NCI-H187 treated with DMSO at 0.1 percent for 48 hours (cell line): Measurements from ENCODE around the gene ZNF780B.
"Not testable (repeated sequence)": the region's sequence is repeated elsewhere in the genome, so short reads cannot be mapped to it uniquely, and the experiment has no call there.

Experiments
- DNase-seq: peaks from one replicate; lab custom pipeline; 2025; lab: John Stamatoyannopoulos, UW

The ZNF780B gene

DNA sequence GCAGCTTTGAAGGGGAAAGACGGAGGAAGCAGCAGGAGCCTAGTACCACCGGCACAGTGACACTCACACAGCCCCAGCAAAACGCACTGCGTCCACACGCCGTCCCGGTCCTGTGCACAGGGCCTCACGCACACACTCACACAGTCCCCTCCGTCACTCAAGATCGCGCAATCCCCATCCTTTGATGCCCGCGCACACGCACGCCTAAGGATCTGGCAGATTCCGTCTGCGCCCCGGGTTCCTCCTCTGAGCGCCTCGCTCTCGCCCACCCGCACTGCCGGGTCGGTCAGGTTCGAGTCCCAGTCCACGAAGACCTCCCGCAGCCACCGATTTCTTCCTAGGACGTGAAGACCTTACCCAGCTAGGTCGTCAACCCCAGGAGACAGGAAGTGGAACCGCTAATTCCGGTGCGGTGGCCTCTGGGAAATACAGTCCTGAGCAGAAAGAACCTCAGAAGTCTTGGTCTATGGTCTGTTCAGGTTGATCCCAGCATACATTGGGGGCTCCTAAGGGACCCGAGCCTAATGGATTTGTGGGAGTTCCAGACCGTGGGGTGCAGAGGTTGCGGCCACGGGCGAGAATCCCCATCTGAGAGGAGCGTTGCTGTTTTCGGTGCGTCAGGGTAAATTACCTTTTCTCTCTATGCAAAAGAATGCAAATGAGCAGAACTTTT is at the start of gene ZNF780B:
TSS of gene ZNF780B (minus strand) at position 400 of the 673 bp plus-strand sequence. CDS start 5,899 bp downstream, outside the sequence.
- peak; percentile 14 for DNase-seq

DNA sequence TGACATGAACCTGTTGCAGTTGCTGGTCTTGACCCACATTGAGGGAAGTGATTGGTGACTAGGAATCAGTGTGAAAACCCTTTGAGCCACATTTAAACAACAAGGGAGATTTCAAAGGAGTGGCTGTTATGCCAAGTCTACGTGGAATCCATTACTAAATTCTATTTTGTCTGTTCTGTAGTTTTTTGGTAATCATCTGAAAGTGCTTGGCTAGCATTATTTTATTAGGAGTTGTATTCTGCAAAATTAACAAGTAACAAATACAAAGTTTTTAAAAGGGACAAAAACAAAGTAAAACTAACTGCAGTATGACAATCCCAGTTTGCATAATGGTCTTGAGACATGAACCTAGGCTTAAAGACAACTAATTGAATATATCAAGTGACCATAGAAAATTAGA is 48.7 kb upstream of the ZNF780B start:
- DNase-seq = no peak

DNA sequence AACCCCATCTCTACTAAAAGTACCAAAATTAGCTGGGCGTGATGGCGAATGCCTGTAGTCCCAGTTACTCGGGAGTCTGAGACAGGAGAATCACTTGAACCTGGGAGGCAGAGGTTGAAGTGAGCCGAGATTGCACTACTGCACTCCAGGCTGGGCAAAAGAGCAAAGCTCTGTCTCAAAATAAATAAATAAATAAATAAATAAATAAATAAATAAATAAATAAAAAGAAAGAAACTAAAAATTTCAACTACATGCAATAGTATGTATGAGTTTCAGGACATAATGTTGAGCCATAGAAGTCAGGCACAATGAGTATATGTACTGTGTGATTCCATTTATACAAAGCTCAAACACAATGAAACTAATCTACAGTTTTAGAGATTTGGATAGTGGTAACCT is 47.6 kb upstream of the ZNF780B start:
- DNase-seq = no peak

DNA sequence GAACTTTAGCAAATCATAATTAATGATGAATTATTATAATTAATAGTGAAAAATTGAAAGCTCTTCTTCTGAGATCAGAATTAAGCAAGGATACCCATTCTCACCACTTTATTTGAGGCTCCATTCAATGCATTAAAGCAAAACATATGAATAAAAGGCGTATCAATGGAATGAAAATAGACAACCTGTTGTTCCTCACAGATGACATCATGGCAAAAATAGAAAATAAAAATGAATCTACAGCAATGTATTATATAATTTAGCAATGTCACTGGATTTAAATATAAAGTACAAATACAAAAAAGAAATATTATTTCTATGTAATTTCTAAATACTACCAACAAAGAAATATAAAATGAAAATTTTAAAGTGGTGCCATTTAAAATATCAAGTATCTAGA is 45.8 kb upstream of the ZNF780B start:
- DNase-seq = no peak

- no peak for DNase-seq
Observed at GRCh38 chr19:40093416-40093815, 37.4 kb upstream of the ZNF780B start.

GRCh38 chr19:40091205-40092129 is 35.4 kb upstream of the ZNF780B start:
- DNase-seq = no peak

GRCh38 chr19:40090241-40091204 is 34.5 kb upstream of the ZNF780B start, which contains the start of gene ZNF780A:
Gene ZNF780A, minus strand, starts transcription at chr19:40090943. Its CDS starts 6,190 bp downstream, at chr19:40084753.
- DNase-seq = peak; percentile 35

DNA sequence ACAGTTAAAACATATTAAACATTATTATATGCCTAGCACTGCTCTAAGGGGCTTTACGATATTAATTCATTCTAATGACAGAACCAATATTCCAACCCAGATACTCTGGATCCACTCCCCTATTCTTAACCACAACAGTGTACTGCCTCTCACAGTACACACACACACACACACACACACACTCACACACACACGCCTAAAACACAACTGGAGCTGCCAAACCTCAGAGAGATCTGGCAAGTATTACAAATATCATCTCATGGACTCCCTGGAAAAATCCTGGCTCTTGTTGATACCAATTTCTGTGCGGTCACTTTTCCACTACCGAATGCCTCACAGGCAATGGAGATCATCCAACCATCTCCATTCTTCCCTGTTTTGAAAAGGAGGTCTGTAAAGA is 33.4 kb upstream of the ZNF780B start:
- no peak for DNase-seq

GRCh38 chr19:40088299-40089047 is 32.4 kb upstream of the ZNF780B start:
- no peak for DNase-seq

- no peak for DNase-seq
Observed at GRCh38 chr19:40084948-40085347, 28.9 kb upstream of the ZNF780B start.

GRCh38 chr19:40081411-40081810 is 25.4 kb upstream of the ZNF780B start:
- DNase-seq = no peak

DNA sequence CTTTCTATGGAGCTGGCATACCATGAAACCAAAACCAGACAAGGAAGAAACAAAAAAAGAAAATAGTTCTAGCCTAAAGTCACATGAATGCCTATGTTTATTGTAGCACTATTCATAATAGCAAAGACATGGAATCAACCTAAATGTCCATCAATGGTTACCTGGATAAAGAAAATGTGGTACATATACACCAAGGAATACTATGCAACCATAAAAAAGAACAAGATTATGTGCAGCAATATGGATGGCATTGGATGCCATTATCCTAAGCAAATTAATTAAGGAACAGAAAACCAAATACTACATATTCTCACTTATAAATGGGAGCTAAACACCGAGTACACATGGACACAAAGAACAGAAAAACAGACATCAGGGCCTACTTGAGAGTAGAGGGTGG is 24.3 kb upstream of the ZNF780B start:
- no peak for DNase-seq

- DNase-seq = no peak
Observed at GRCh38 chr19:40078377-40078776, 22.3 kb upstream of the ZNF780B start.

- DNase-seq = no peak
Observed at GRCh38 chr19:40070058-40070457, 14.0 kb upstream of the ZNF780B start.

GRCh38 chr19:40059624-40060023 is 3.6 kb upstream of the ZNF780B start:
- no peak for DNase-seq

- DNase-seq = no peak
Observed at GRCh38 chr19:40057166-40057565, 1.1 kb upstream of the ZNF780B start.

- DNase-seq = no peak
Observed at GRCh38 chr19:40056505-40056904, 474 bp upstream of the ZNF780B start.

DNA sequence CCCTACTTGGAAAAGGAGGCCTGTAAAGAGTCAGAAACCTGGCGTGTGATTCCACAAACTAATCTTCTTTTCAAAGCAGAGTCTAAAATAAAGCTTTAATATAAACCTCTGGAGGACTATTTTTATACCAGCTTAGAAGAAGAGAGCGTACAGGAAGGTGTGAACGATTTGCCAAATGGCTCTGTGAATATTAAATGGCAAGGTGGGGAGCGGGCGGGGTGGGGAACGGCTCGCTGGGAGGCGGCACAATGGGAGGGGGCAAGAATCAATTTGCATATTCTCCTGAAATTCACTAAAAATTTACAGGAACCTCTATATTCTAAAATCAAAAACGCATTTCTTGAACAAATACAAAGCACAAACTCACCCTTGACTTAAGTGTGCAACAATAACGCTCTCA is 982 bp downstream of the ZNF780B start:
- no peak for DNase-seq

- DNase-seq = no peak
Observed at GRCh38 chr19:40054632-40055031, 1.4 kb downstream of the ZNF780B start.

DNA sequence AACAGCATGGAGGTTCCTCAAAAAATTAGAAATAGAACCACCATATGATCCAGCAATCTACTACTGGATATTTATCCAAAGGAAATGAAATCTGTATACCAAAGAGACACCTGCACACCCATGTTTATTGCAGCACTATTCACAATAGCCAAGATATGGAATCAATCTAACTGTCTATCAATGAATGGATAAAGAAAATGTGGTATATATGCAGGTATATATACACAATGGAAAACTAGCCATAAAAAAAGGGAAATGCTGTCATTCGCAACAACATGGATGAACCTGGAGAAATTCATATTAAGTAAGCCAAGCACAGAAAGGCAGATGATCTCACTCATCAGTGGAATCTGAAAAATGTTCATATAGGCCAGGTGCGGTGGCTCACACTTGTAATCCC is 2.5 kb downstream of the ZNF780B start:
- no peak for DNase-seq

- not testable (repeated sequence) for DNase-seq
Observed at GRCh38 chr19:40041718-40042117, 14.3 kb downstream of the ZNF780B start.
